NCI-H82 (cell line): ENCODE results near the gene PYGO2.
A peak's percentile ranks its signal among the peaks of the same experiment; 100 is the strongest.

Experiments
- DNase-seq: peaks from one replicate; lab custom pipeline; 2025; lab: John Stamatoyannopoulos, UW

Gene PYGO2

GRCh38 chr1:154943649-154944400 lies 17.8 kb downstream of the PYGO2 start:
- peak; percentile 81 for DNase-seq

- peak; percentile 69 for DNase-seq
Observed at GRCh38 chr1:154941333-154942013, 20.1 kb downstream of the PYGO2 start.

- DNase-seq, result peak; percentile 71
Observed at GRCh38 chr1:154940651-154941194, 20.9 kb downstream of the PYGO2 start.

DNA sequence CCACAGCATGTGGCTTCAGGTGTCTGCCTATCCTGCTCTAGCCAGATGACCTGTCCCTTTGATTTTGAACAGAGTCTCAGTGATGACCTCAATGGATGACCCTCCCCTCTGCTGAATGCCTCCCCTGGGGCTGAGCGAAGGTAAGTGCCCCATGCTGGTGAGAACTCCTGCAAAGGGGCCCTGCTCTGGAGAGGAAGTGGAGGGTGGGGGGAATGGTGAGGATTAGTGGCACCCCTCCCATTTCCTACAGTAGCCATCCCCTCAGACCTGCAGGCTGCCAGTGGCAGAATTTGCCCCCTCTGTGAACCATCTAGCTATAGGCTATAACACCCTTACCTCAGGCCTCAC lies 21.4 kb downstream of the PYGO2 start:
- DNase-seq, result no peak

DNA sequence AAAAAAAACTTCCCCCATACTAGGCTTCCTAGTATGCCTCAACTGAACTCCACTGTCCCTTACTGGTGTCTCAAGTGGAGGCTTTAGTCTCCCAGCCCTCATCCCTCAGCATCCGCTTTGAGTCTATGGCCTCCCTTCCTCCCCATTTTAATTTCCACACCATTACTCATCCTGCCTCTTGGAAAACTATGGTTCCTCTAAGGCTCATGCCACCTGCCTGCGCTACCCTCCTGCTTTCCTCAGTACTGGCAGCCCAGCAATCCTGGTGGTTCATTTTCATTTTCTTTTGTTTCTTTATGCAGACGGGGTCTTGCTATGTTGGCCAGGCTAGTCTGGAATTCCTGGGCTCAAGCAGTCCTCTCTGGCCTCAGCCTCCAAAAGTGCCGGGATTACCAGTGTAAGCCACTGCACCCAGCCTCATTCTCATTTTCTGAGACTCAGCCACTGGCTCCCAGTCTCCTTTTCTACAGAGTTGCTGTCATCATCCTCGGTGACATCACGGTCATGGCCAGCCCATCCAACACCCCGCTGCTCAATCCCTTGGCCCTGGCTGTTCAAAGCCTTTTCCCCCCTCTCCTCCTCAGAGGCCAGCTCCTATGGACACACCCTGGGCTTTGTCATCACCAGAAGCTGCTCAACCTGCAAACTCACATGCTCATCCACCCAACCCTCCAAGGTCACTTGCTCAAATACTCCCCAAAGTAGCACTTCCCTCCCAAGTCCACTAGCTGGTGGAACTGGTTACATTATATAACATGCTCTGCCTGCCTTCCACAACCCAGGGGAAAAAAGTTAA lies 22.8 kb downstream of the PYGO2 start:
- no peak for DNase-seq

DNA sequence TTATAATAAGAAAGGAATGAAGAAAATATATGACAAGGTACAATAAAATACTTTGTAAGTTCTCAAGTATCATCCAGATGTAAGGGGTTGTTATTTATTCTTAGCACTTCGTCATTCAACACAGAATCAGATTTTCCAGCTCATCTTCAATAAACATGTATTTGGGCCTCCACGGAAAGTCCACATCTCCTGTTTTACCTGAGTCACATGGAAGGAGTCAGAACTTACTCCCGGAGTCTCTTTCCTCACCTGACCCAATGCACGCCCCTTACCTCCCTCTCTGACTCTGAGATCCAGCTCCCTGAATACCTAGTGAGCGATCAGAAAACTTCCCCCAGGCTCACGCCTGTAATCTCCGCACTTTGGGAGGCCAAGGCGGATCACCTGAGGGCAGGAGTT lies 23.6 kb downstream of the PYGO2 start:
- DNase-seq, result no peak

GRCh38 chr1:154937085-154937987 lies 24.2 kb downstream of the PYGO2 start:
- peak; percentile 96 for DNase-seq

DNA sequence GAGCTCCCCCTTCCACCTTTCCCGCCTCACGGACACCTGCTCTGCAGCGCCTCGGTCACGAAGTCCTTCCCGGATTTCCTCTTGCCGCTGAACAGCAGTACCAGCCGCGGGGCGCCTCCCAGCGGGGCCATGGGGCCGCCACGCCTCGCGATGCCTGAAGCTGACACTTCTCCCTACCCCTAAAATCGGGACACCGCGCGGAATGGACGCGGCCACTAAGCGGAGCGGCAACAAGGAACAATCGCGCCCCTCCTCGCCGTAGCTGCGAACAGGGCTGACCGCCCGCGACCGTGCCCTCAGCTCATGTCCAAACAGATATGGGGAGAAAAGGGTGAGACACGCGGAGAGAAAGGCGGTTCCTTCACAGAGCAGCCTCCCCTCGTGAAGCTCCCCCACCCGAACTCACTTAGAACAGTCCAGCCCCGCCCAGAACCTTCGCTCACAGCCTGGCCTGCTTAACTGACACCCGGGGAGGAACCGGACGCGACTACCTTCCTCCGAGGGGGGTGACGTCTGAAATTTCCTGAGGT lies 25.0 kb downstream of the PYGO2 start, which contains the start of gene PMVK:
TSS of gene PMVK (minus strand) at position 165 of the 530 bp plus-strand sequence. CDS start at position 131, 34 bp downstream.
- peak; percentile 98 for DNase-seq

DNA sequence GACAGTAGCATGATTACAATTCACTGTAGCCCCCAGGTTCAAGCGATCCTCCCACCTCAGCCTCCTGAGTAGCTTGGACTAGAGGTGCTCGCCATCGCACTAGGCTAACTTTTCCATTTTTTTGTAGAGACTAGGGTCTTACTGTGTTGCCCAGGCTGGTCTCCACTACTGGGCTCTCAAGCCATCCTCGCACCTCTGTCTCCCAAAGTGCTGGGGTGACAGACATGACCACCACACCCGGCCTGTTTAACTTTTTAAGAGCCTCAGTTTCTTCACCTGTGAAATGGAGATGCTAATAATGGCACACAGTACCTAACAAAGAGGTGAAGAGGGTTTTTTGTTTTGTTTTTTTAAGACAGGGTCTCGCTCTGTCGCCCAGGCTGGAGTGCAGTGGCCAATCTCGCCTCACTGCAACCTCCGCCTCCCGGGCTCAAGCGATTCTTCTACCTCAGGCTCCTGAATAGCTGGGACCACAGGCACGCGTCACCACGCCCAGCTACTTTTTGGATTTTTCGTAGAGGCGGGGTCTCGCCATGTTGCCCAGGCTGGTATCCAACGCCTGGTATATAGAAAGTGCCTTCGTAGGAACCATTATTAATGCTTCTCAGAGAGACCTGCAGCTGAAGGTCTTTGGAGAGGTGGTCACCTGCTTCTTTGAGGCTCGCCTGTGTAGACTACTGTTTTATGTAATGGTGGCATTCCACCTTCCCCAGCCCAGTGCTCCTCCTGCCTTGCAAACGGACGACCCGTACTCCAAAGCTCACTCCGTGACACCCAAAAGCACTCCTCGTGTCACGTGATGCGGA lies 25.6 kb downstream of the PYGO2 start:
- no peak for DNase-seq

DNA sequence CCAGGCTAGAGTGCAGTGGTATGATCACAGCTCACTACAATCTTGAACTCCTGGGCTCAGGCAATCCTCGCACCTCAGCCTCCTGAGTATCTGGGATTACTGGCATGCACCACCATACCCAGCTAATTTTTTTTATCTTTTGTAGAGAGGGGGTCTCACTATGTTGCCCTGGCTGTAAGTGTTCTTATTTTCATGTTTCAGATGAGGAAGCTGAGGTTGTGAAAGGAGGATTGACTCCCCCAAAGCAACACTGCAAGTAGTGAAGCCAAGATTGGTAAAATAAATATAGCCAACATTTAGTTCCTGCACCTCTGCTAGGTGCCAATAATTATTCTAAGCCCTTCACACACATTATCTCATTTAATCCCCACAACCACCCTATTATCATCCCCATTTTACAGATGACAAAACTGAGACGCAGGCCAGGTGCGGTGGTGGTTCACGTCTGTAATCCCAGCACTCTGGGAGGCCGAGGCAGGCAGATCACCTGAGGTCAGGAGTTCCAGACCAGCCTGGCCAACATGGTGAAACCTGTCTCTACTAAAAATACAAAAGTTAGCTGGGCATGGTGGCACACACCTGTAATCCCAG lies 27.1 kb downstream of the PYGO2 start:
- DNase-seq, result no peak

DNA sequence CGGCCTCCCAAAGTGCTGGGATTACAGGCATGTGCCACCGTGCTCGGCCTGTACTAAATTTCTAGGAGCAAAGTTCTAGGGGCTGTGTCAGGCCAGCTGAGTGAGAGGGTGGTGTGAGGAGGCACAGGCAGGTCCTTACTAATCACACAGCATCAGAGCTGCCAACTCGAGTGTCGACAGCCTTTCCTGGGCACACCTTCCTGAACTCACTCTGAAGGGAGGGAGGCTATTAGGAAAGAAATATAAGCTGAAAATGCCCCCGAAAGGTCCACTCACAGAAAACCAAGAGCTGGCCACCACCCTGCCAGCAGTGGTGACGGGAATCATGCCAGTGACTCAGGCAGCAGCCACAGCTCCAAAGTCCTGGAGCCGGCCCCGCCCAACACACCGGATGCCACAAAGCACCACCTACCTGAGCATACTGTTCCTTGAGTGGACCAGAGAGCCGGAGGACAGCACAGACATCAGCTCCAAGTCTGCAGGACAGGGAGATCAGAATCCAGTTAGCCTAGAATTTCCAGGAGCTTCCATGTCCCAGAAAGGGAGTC lies 29.6 kb downstream of the PYGO2 start:
- no peak for DNase-seq

DNA sequence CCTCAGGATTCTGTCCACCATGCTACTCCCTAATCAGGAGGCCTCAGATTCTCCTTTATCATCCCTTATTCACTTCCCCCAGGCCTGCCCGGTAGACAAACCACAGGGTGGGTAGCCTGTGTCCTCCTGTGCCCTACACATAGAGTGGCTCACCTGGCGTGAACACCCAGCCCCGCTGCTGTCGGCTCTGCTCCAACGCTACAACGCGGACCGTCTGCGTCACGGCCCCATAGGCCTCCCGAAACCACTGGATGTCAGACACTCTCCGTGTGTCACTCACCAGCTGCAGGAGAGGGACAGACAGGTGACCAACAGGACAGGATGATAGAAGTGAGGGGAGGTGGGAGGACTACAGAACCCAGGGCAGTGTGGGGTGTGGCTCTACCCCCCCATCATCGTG lies 35.4 kb downstream of the PYGO2 start:
- no peak for DNase-seq

GRCh38 chr1:154925335-154926170 lies 36.0 kb downstream of the PYGO2 start:
- no peak for DNase-seq

DNA sequence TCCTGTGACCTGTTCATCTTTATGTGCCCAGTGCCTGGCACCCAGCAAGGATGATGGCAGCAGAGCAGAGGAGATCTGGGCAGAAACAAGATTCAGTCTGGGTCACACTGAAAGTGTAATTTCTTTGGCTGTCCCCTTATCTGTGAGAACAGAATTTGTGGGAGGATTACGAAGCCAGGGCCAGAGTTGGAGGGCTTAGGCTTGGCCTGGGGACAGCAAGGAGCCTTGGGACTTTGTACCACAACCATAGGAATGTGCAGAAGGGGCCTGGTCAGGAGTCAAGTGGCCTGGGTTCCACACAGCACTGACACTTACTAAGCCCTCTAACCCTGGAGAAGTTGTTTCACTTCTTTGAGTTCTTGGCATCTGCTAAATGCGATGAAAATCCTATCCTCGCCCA lies 37.9 kb downstream of the PYGO2 start:
- DNase-seq, result no peak

- DNase-seq, result no peak
Observed at GRCh38 chr1:154913273-154913672, 48.3 kb downstream of the PYGO2 start.

DNA sequence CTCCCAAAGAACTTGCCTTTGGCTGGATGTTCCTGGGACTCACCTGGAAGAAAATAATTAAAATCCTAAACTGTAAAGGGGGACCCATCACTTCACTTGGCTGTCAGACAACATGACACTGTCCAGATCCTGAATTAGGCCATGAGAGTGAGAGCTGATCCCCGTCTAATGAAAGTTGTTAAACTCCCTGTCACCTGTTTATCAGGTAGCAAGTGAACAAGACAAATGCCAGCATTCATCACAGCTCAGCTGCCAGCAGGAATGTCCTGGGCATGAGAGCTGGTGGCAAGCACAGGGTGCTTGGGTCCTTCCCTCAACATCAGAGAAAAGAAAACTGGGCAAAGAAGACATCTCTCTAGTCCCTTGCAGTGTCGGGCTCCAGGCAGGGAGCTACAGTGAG lies 48.8 kb downstream of the PYGO2 start:
- DNase-seq, result no peak

DNA sequence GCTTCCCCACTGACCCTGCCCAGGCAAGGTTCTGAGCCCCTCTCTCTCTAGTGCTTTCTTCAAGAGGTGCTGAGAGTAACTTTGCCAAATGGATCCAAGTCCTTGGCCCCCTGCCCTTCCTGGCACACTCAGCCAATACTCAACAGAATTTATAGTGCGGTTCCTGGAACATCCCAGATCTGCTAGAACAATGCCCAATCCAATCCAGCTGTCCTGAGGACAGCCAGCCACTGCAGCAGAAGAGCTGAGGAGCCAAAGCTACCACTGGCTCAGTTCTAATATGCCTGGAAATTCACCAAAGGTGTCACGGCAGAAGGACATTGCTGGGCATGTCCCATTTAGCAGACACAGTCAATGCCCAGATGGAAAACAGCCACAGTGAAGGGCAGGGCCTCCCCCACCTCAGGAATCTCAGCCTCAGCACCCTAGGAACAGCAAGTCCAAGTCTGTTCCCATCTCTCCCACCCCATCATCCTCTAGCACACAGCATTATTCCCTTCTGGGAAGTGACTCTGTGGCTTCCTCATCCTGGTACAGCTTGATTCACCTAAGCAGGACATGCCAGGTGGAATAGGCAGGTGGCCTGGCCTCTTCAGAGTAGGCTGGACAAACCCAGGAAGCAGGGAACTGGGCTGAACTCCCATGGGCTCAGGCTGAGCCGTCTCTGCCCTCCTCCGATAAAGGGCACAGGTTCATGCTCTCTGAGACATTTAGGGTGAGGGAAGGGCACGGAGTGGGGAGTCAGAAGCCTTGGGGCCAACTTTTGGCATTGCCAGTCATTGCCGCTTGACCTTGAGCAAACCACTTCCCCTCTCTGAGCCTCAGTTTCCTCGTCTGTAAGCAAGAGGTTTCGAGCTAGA lies 49.7 kb downstream of the PYGO2 start:
- no peak for DNase-seq

DNA sequence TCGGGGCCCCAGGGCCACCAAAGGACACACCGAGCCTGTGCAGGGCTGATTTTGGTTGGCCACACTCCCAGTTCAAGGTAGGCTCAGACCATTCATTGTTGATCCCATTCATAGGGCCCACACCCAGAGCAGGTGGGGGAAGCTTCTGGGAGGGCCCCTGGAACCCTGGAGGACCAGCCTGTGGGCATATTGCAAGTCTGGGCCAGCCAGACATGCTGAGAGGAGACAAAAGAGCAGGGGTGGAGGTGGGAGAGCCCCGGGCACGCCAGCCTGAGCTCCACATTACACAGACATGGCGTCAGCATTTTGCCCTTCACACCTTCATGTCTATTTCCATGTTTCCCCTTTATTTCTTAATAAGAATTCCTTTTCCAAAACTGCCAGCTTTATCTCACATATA lies 50.7 kb downstream of the PYGO2 start:
- no peak for DNase-seq
